Mammary epithelial cell (primary cell): Measurements from ENCODE around the gene FAM181A.

Source experiments
- EZH2 ChIP-seq: IDR thresholded peaks from 2 replicates; pipeline ENCODE4 v1.6.1; 2012; ENCODE audit warnings: low read length, inconsistent platforms, borderline replicate concordance
- TF ChIP-seq, protein P1 (sequence below), 2 donors: IDR thresholded peaks in 1 of 2; conservative IDR thresholded peaks in 1 of 2; 2 replicates each; pipeline ENCODE4 v1.5.1; 2011 to 2012; ENCODE audit warnings: inconsistent platforms in 2 of 2, low read length in 2 of 2, mild to moderate bottlenecking in 2 of 2, control low read depth in 1 of 2, low read depth in 1 of 2; ENCODE audit not compliant: insufficient read depth in 1 of 2; ENCODE audit errors: extremely low read depth in 1 of 2

DNA sequence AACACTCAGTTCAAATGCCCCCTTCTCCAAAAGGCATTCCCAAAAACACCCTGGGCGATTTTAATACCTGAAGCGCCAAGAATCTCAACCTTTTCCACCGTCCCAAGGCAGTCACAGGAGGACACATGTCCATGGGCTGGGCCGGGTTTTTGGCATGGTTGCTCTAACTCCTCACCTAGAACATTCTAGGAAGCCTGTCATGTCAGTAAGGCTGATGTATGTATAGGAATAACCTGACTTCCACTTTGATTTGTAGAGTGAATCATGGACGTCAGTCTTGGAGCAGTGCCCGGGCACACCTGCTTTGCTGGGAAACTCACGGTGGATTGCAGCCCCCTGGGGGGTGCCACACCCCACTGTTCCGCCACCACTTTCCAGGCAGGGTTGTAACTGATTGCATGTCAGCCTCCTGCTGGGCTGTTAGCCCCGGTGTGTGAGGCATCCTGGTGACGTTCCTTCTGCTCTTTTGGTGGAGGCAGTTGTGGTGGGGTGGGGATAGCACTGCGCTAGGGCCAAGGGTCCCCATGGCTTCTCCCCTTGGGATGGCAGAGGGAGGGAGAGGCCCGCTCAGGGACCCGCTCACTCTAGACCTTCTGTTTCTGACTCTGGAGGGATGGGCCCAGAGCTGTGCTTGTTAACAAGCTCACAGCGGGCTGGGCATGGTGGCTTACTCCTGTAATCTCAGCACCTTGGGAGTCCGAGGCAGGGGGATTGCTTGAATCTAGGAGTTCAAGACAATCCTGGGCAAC, 35.2 kb upstream of the FAM181A start:
- TF ChIP-seq, protein P1, sequence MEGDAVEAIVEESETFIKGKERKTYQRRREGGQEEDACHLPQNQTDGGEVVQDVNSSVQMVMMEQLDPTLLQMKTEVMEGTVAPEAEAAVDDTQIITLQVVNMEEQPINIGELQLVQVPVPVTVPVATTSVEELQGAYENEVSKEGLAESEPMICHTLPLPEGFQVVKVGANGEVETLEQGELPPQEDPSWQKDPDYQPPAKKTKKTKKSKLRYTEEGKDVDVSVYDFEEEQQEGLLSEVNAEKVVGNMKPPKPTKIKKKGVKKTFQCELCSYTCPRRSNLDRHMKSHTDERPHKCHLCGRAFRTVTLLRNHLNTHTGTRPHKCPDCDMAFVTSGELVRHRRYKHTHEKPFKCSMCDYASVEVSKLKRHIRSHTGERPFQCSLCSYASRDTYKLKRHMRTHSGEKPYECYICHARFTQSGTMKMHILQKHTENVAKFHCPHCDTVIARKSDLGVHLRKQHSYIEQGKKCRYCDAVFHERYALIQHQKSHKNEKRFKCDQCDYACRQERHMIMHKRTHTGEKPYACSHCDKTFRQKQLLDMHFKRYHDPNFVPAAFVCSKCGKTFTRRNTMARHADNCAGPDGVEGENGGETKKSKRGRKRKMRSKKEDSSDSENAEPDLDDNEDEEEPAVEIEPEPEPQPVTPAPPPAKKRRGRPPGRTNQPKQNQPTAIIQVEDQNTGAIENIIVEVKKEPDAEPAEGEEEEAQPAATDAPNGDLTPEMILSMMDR (conservative IDR thresholded peaks at IDR 0.05 in 1 of 2, IDR thresholded peaks at IDR 0.05 in 1 of 2; ENCODE audit: extremely low read depth in 1 of 2, insufficient read depth in 1 of 2, low read depth in 1 of 2, low read length in 2 of 2), result no peak
- TF ChIP-seq EZH2, result no peak
